ENCODE data around the gene SIX6.

- TF ChIP-seq REST (IDR thresholded peaks at IDR 0.05; ENCODE audit: insufficient read depth in 1 of 2, low read depth in 2 of 2, low read length in 2 of 2) (no peak), POLR2AphosphoS5 (IDR thresholded peaks at IDR 0.05; ENCODE audit: low read depth, low read length) (no peak)
Measured at GRCh38 chr14:60514378-60514740, 5.4 kb downstream of the SIX6 start.
